ENCODE data around the gene TM4SF5. TPM values are rescaled to one million over a fixed set of nuclear protein-coding genes. Genes with fewer than 3 reads are reported as not detected.

TM4SF5 gene
- total and polyA plus RNA-seq, 5 donors = not detected

DNA sequence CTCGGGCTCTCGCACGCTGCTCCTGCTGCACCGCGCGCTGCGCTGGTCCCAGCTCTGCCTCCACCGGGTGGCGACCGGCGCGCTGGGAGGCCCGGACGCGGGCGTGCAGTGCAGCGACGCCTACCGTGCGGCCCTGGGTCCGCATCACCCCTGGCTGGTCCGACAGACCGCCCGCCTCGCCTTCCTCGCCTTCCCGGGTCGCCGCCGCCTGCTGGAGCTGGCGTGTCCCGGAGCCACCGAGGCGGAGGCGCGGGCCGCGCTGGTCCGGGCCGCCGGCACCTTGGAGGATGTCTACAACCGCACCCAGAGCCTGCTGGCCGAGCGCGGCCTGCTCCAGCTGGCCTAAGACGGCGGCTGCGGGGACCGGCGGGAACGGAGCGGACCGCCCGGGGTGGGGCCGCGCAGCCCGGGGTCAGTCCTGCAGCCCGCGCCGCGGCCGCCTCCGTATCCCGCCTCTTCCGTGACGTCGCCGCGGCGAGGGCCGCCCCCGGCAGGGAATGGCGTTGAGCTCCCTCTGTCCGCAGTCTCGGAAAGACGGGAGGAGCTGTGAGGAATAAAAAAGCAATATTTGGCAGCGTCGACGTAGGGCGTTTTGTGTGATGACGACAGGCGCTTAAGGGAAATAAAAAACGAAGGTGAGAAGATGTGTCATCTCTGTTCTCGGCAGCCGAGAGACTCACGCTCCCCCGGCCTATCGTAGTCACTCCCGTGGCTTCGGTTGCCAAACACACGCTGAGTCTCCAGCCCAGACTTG is 18.4 kb downstream of the TM4SF5 start:
- Histone ChIP-seq H3K4me1 (ENCODE audit: control insufficient read depth, insufficient read depth, low read length) (no peaks in the 10 kb centered on the region), H3K27me3 (ENCODE audit: control insufficient read depth, insufficient read depth) (no peaks in the 10 kb centered on the region), H3K4me3 (ENCODE audit: low read length) (peak overlapping the region; percentile 59), H3K9me3 (ENCODE audit: control insufficient read depth, low read length) (no peaks in the 10 kb centered on the region), H3K27ac (ENCODE audit: low read length) (peak overlapping the region; percentile 85)
- WGBS = under 1% methylated on average over 91 of the region's 91 CpGs
- ATAC-seq (peak; percentile 95 to 96), DNase-seq (peak; percentile 85 to 95 (median 94))
- intact Hi-C loops (cut with DNase I) = loop anchor here (2.0 to 10.0 kb wide), 3 partner anchors 95 to 101 kb away; no protein-coding TSS in a partner anchor

GRCh38 chr17:4790705-4791088 is 19.0 kb downstream of the TM4SF5 start:
- 54% methylated on average over 7 of the region's 7 CpGs for WGBS
- ATAC-seq (no peak), DNase-seq (peak in 1 of 3 donors; percentile 2)
- peak overlapping the region; percentile 85 for H3K27ac ChIP-seq (ENCODE audit: low read length)
- no peaks in the 10 kb centered on the region for H3K27me3 ChIP-seq (ENCODE audit: control insufficient read depth, insufficient read depth)
- intact Hi-C loops (cut with DNase I) = loop anchor here in 1 of 4 donors (10.0 kb wide), 1 partner anchor 94 kb away; no protein-coding TSS in a partner anchor
- H3K9me3 ChIP-seq (ENCODE audit: control insufficient read depth, low read length) = no peaks in the 10 kb centered on the region
- no peaks in the 10 kb centered on the region for H3K4me1 ChIP-seq (ENCODE audit: control insufficient read depth, insufficient read depth, low read length)
- peak overlapping the region; percentile 59 for H3K4me3 ChIP-seq (ENCODE audit: low read length)

- intact Hi-C loops (cut with DNase I) = loop anchor here in 1 of 4 donors (10.0 kb wide), 1 partner anchor 90 kb away; no protein-coding TSS in a partner anchor
- H3K9me3 ChIP-seq (ENCODE audit: control insufficient read depth, low read length) = no peaks in the 10 kb centered on the region
- H3K27me3 ChIP-seq (ENCODE audit: control insufficient read depth, insufficient read depth) = no peaks in the 10 kb centered on the region
- ATAC-seq (no peak), DNase-seq (no peak)
- WGBS = 90% methylated on average over 1 of the region's 1 CpG
- H3K27ac ChIP-seq (ENCODE audit: low read length) = no peak overlapping the region
- no peak overlapping the region for H3K4me3 ChIP-seq (ENCODE audit: low read length)
- no peaks in the 10 kb centered on the region for H3K4me1 ChIP-seq (ENCODE audit: control insufficient read depth, insufficient read depth, low read length)
Measured at GRCh38 chr17:4795168-4795567, 23.5 kb downstream of the TM4SF5 start.

- ATAC-seq = peak; percentile 30 to 55
- H3K27me3 ChIP-seq (ENCODE audit: control insufficient read depth, insufficient read depth) = no peaks in the 10 kb centered on the region
- H3K4me1 ChIP-seq (ENCODE audit: control insufficient read depth, insufficient read depth, low read length) = no peaks in the 10 kb centered on the region
- intact Hi-C loops (cut with DNase I) = loop anchor here in 1 of 4 donors (10.0 kb wide), 1 partner anchor 88 kb away; no protein-coding TSS in a partner anchor
- DNase-seq = peak in 1 of 3 donors; percentile 63
- H3K9me3 ChIP-seq (ENCODE audit: control insufficient read depth, low read length) = no peaks in the 10 kb centered on the region
- peak overlapping the region; percentile 21 for H3K27ac ChIP-seq (ENCODE audit: low read length)
- 1% methylated on average over 7 of the region's 7 CpGs for WGBS
- peak overlapping the region; percentile 53 for H3K4me3 ChIP-seq (ENCODE audit: low read length)
Measured at GRCh38 chr17:4796552-4796920, 24.9 kb downstream of the TM4SF5 start.

DNA sequence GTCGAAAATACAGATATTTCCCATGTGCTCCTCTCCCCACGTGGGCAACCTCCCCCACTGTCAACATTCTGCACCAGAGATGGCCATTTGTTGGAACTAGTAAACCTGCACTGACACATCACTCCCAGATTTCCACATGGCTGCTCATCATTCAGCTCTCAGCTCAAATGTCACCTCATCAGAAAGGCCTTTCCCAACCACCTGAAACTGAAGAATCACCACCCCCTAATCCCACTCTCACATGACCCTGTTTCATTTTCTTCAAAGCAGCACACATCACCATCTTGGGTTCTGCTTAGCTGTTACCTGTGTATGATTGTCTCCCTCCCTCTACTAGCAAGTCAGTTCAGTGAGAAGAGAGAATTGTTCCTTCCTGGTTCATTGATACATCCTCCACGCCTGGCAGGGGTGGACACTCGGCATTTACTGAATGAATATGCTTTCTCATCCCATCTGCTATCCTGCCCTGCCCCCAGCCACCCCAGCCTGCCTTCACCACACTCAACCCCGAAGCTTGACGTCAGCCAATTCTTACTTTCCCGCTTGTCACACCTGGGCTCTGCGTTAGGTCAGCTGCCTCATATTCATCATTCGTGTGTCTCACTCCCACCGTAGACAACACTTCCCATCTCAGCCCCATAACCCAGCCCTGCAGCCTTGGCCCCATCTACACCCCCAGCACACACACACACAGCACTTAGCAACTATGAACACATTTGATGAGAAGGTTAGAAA is 28.9 kb downstream of the TM4SF5 start:
- ATAC-seq = no peak

GRCh38 chr17:4802228-4802627 is 30.5 kb downstream of the TM4SF5 start, which contains the start of gene C17orf114:
Gene C17orf114 (minus strand): TSS chr17:4802328.
- Histone ChIP-seq H3K9me3 (ENCODE audit: control insufficient read depth, low read length) (no peaks in the 10 kb centered on the region), H3K4me3 (ENCODE audit: low read length) (no peak within 1 kb of the TSS), H3K27me3 (ENCODE audit: control insufficient read depth, insufficient read depth) (no peaks in the 10 kb centered on the region), H3K4me1 (ENCODE audit: control insufficient read depth, insufficient read depth, low read length) (no peaks in the 10 kb centered on the region), H3K27ac (ENCODE audit: low read length) (no peak within 1 kb of the TSS)
- ATAC-seq (no peak), DNase-seq (peak in 1 of 3 donors; percentile 34)
- WGBS = 75% methylated on average over 9 of the region's 9 CpGs
- intact Hi-C loops (cut with DNase I) = no loop called here

More for the DNA sequence above, 28.9 kb downstream of the TM4SF5 start:
- no peak overlapping the region for H3K4me3 ChIP-seq (ENCODE audit: low read length)
- no peaks in the 10 kb centered on the region for H3K4me1 ChIP-seq (ENCODE audit: control insufficient read depth, insufficient read depth, low read length)
- H3K27me3 ChIP-seq (ENCODE audit: control insufficient read depth, insufficient read depth) = no peaks in the 10 kb centered on the region
- DNase-seq = peak in 1 of 3 donors; percentile 7
- WGBS = 81% methylated on average over 10 of the region's 10 CpGs
- H3K27ac ChIP-seq (ENCODE audit: low read length) = no peak overlapping the region
- H3K9me3 ChIP-seq (ENCODE audit: control insufficient read depth, low read length) = no peaks in the 10 kb centered on the region
- intact Hi-C loops (cut with DNase I) = no loop called here

GRCh38 chr17:4806456-4806776 is 34.7 kb downstream of the TM4SF5 start:
- Histone ChIP-seq H3K4me3 (ENCODE audit: low read length) (peak overlapping the region; percentile 96), H3K27me3 (ENCODE audit: control insufficient read depth, insufficient read depth) (no peaks in the 10 kb centered on the region), H3K9me3 (ENCODE audit: control insufficient read depth, low read length) (no peaks in the 10 kb centered on the region), H3K27ac (ENCODE audit: low read length) (no peak overlapping the region), H3K4me1 (ENCODE audit: control insufficient read depth, insufficient read depth, low read length) (peaks cover 7% of the 10 kb centered on the region)
- intact Hi-C loops (cut with DNase I) = no loop called here
- 3% methylated on average over 16 of the region's 16 CpGs for WGBS
- no peak for ATAC-seq
- no peak for DNase-seq

GRCh38 chr17:4806777-4807604 is 35.3 kb downstream of the TM4SF5 start, which contains the start of gene PLD2:
Gene PLD2 (plus strand): TSS chr17:4807152. CDS start chr17:4807773, 621 bp downstream.
- Histone ChIP-seq H3K4me3 (ENCODE audit: low read length) (peak within 1 kb of the TSS; percentile 96), H3K27ac (ENCODE audit: low read length) (peak within 1 kb of the TSS; percentile 18), H3K27me3 (ENCODE audit: control insufficient read depth, insufficient read depth) (no peaks in the 10 kb centered on the region), H3K9me3 (ENCODE audit: control insufficient read depth, low read length) (no peaks in the 10 kb centered on the region), H3K4me1 (ENCODE audit: control insufficient read depth, insufficient read depth, low read length) (peaks cover 7% of the 10 kb centered on the region)
- WGBS = under 1% methylated on average over 106 of the region's 106 CpGs
- intact Hi-C loops (cut with DNase I) = no loop called here
- ATAC-seq (peak; percentile 98), DNase-seq (peak; percentile 87 to 96 (median 95))

GRCh38 chr17:4807605-4808377 is 36.1 kb downstream of the TM4SF5 start:
- H3K27ac ChIP-seq (ENCODE audit: low read length) = no peak overlapping the region
- H3K27me3 ChIP-seq (ENCODE audit: control insufficient read depth, insufficient read depth) = no peaks in the 10 kb centered on the region
- DNase-seq (peak in 2 of 3 donors; percentile 53 to 69), ATAC-seq (peak; percentile 5 to 21)
- intact Hi-C loops (cut with DNase I) = no loop called here
- H3K4me3 ChIP-seq (ENCODE audit: low read length) = peak overlapping the region; percentile 96
- WGBS = 34% methylated on average over 32 of the region's 32 CpGs
- H3K4me1 ChIP-seq (ENCODE audit: control insufficient read depth, insufficient read depth, low read length) = peaks cover 7% of the 10 kb centered on the region
- no peaks in the 10 kb centered on the region for H3K9me3 ChIP-seq (ENCODE audit: control insufficient read depth, low read length)

- Histone ChIP-seq H3K4me1 (ENCODE audit: control insufficient read depth, insufficient read depth, low read length) (peaks cover 7% of the 10 kb centered on the region), H3K27ac (ENCODE audit: low read length) (no peak overlapping the region), H3K27me3 (ENCODE audit: control insufficient read depth, insufficient read depth) (no peaks in the 10 kb centered on the region), H3K9me3 (ENCODE audit: control insufficient read depth, low read length) (no peaks in the 10 kb centered on the region), H3K4me3 (ENCODE audit: low read length) (no peak overlapping the region)
- ATAC-seq (peak; percentile 14 to 28), DNase-seq (peak; percentile 59 to 87 (median 83))
- 43% methylated on average over 6 of the region's 6 CpGs for WGBS
- intact Hi-C loops (cut with DNase I) = no loop called here
Measured at GRCh38 chr17:4808378-4808767, 36.7 kb downstream of the TM4SF5 start.

All from right cardiac atrium (tissue), 5 donors.